ENCODE data around the gene PTPN23. TPM values are rescaled to one million over a fixed set of nuclear protein-coding genes. Genes with fewer than 3 reads are reported as not detected.
A peak's percentile ranks its signal among the peaks of the same experiment; 100 is the strongest.
"Not testable (repeated sequence)": the region's sequence is repeated elsewhere in the genome, so short reads cannot be mapped to it uniquely, and the experiment has no call there.

The PTPN23 gene
- total and polyA plus RNA-seq, 3 donors from 2014 or later: 30.5 to 141 (median 89.3) TPM

DNA sequence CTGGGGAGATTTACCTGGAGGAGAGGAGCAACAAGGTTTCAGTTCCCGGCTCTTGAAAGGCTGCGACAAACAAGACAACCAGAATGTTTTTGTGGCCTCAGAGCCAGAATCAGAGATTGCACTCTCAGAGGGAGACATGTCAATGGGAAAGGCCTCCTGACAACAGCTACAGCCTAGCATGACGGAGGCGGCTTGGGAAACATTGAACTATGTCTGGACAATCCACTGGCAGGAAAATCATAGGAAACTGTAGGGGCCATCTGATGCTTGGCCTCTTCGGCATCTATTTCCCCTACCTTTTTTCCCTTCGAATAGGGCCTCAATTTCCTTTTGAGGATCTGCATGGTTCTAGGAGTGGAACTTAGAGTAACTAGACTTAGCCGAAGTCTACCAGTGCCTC, 13.2 kb upstream of the PTPN23 start:
- Histone ChIP-seq H3K9me3 (no peaks in the 10 kb centered on the region), H3K36me3 (ENCODE audit: low read depth, missing control alignments) (no peaks in the 10 kb centered on the region), H3K4me3 (no peak overlapping the region), H3K27me3 (no peaks in the 10 kb centered on the region), H3K4me1 (no peaks in the 10 kb centered on the region), H3K27ac (no peak overlapping the region)
- TF ChIP-seq POLR2A (IDR thresholded peaks at IDR 0.05): no peak
- TF ChIP-seq, protein P1, sequence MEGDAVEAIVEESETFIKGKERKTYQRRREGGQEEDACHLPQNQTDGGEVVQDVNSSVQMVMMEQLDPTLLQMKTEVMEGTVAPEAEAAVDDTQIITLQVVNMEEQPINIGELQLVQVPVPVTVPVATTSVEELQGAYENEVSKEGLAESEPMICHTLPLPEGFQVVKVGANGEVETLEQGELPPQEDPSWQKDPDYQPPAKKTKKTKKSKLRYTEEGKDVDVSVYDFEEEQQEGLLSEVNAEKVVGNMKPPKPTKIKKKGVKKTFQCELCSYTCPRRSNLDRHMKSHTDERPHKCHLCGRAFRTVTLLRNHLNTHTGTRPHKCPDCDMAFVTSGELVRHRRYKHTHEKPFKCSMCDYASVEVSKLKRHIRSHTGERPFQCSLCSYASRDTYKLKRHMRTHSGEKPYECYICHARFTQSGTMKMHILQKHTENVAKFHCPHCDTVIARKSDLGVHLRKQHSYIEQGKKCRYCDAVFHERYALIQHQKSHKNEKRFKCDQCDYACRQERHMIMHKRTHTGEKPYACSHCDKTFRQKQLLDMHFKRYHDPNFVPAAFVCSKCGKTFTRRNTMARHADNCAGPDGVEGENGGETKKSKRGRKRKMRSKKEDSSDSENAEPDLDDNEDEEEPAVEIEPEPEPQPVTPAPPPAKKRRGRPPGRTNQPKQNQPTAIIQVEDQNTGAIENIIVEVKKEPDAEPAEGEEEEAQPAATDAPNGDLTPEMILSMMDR (IDR thresholded peaks at IDR 0.05): no peak
- no peak for DNase-seq
- 91 to 95% methylated on average over 7 of the region's 7 CpGs for WGBS, 2 donors
- intact Hi-C loops (cut with DNase I; ENCODE audit: low total_unique reads): no loop called here

DNA sequence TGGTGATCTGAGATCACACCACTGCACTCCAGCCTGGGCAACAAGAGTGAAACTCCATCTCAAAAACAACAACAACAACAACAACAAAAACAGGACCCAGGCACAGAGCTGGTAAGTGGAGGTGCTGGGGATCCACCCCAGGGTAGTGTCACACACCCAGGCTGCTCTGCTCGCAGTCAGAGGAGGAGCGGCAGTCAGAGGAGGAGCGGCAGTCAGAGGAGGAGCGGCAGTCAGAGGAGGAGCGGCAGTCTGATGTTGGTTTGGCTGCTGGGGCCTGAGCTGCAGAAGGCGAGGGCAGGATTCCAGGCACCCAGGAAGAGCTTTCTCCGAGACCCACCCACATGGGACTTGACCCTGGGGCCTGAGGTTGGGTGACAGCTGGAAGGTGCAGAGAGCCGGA, 10.8 kb upstream of the PTPN23 start:
- H3K4me1 ChIP-seq; intact Hi-C loops (cut with DNase I; ENCODE audit: low total_unique reads); H3K9me3 ChIP-seq; H3K27me3 ChIP-seq; H3K36me3 ChIP-seq (ENCODE audit: low read depth, missing control alignments); DNase-seq; H3K27ac ChIP-seq; H3K4me3 ChIP-seq: not testable (repeated sequence)
- WGBS, 2 donors: 85 to 96% methylated on average over 5 to 8 of the region's 8 CpGs

DNA sequence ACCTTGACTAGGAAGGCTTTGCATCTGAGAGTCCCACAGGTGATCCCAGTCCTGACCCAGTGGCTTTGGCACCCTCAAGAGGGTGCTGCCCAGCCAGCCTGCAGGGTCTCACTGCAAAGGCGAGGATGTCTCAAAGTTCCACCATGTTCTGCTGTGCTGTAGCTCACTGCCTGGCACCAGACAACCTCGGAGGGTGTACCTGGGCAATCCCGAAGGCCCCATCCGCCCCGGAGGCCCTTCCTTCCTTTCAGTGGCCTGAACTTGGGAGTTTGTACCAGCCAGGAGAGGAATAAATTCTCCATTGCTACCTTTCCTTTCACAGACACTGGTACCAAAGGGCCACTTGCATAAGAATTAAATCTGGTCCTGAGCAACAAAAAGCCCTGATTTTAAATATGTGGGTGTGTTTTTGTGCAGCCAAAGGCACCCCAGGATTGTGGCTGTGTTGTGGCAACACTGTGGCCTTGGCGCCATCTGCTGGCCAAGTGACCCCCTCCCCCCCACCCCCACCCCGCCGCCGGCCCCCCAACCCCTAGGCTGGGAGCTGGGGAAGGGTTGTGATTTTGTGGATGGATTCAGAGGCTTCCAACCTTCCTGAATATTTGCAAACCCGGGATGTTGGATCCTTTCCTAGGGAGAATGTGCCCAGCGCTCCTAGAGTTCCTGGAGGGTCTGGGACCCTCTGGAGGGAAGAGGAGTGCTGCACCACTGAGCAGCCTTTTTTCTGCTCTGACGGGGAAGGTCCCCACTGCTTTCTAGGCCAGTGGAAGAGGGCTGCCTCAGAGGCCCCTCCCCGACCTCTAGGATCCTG, 9.7 kb upstream of the PTPN23 start:
- DNase-seq: no peak
- Histone ChIP-seq H3K36me3 (ENCODE audit: low read depth, missing control alignments) (no peaks in the 10 kb centered on the region), H3K27me3 (no peaks in the 10 kb centered on the region), H3K4me3 (no peak overlapping the region), H3K27ac (no peak overlapping the region), H3K4me1 (no peaks in the 10 kb centered on the region), H3K9me3 (no peaks in the 10 kb centered on the region)
- TF ChIP-seq POLR2A (IDR thresholded peaks at IDR 0.05): no peak
- TF ChIP-seq, protein P1 (IDR thresholded peaks at IDR 0.05): peak in 1 of 3 experiments; percentile 27
- intact Hi-C loops (cut with DNase I; ENCODE audit: low total_unique reads): no loop called here
- 45 to 56% methylated on average over 11 to 13 of the region's 13 CpGs for WGBS, 2 donors

DNA sequence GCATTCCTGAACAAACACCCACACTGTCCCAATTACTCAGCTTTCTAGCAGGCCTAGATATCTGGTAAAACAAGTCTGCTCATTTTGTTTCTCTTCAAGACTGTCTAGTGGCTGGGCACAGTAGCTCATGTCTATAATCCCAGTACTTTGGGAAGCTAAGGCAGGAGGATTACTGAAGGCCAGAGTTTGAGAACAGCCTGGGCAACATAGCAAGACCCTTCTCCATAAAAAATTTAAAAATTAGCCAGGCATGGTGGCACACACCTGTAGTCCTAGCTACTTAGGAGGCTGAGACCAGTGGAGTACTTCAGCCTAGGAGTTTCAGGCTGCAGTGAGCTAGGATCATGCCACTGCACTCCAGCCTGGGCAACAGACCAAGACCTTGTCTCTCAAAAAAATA, 6.2 kb upstream of the PTPN23 start:
- Histone ChIP-seq H3K27me3 (no peaks in the 10 kb centered on the region), H3K27ac (no peak overlapping the region), H3K36me3 (ENCODE audit: low read depth, missing control alignments) (no peaks in the 10 kb centered on the region), H3K9me3 (no peaks in the 10 kb centered on the region), H3K4me3 (no peak overlapping the region), H3K4me1 (peaks cover 4% of the 10 kb centered on the region)
- no peak for DNase-seq
- TF ChIP-seq POLR2A (IDR thresholded peaks at IDR 0.05): no peak
- TF ChIP-seq, protein P1 (IDR thresholded peaks at IDR 0.05): no peak
- intact Hi-C loops (cut with DNase I; ENCODE audit: low total_unique reads): no loop called here

DNA sequence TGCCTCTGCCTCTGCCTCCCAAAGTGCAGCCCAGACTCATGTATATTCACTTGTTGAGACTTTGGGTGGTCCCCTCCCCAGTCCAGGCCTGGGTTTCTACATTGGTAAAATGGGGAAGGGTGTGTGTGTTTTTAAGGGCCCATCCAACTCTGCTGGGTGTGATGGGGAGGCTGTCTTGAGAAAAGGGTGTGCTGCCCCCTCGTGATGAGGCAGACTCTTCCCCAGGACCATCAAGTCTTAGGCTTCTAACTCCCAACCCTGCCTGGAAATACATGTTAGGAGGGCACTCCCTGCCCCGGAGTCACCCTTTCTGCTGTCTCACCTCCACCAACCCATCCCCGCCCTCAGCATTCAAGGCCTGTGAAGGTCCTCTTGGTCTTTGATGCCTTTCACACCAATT, 4.4 kb upstream of the PTPN23 start:
- intact Hi-C loops (cut with DNase I; ENCODE audit: low total_unique reads): no loop called here
- 81 to 82% methylated on average over 3 of the region's 3 CpGs for WGBS, 2 donors

More for the DNA sequence above, 4.4 kb upstream of the PTPN23 start:
- Histone ChIP-seq H3K27me3 (no peaks in the 10 kb centered on the region), H3K9me3 (no peaks in the 10 kb centered on the region), H3K27ac (no peak overlapping the region), H3K4me3 (no peak overlapping the region), H3K4me1 (peaks cover 8% of the 10 kb centered on the region), H3K36me3 (ENCODE audit: low read depth, missing control alignments) (no peaks in the 10 kb centered on the region)
- TF ChIP-seq, protein P1 (IDR thresholded peaks at IDR 0.05): no peak
- TF ChIP-seq POLR2A (IDR thresholded peaks at IDR 0.05): no peak
- no peak for DNase-seq

Measured in testis (tissue), 3 donors.